ENCODE measurements around the gene EGFL8.
"Not testable (repeated sequence)": the region's sequence is repeated elsewhere in the genome, so short reads cannot be mapped to it uniquely, and the experiment has no call there.

Gene EGFL8

DNA sequence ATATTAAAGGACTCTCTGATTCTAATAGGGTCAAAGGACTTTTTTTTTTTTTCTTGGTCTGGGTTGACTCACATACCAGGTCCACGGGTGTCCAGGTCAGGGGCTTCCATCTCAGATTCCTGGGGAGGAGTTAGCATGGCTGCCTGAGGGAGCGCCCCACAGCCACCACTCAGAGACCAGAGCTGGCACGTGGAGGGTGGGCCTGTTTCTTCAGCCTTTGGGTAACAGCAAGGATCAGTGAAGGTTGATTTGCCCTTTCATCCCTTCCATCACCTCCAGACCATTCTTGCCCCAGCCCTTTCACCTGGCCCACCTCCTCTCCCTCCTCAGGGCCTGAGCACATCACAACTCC is 33.9 kb downstream of the EGFL8 start:
- no peak for DNase-seq

DNA sequence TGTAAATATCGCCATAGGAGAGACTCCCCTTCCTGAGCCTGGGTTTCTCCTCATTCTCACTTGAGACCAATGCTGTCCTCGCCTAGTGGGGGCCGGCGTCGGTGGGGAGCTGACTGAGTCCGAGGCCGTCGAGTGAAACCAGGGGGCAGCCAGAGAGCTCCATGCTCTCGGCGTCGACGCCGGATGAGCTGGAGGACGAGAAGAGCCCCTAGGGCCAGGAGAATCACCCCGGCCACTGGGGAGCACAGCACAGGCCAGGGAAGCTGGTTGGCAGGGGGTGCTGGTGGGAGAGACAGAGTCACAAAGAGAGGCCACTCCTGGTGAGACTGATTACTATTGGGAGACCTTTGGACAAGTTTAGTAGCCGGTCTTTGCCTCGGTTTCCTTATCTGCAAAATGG is 34.5 kb downstream of the EGFL8 start:
- DNase-seq: no peak

GRCh38 chr6:32200711-32201475 is 36.5 kb downstream of the EGFL8 start:
- no peak for DNase-seq

- no peak for DNase-seq
These were observed 37.8 kb downstream of the EGFL8 start for GRCh38 chr6:32202186-32202585.

GRCh38 chr6:32203426-32204267 is 39.3 kb downstream of the EGFL8 start:
- no peak for DNase-seq

DNA sequence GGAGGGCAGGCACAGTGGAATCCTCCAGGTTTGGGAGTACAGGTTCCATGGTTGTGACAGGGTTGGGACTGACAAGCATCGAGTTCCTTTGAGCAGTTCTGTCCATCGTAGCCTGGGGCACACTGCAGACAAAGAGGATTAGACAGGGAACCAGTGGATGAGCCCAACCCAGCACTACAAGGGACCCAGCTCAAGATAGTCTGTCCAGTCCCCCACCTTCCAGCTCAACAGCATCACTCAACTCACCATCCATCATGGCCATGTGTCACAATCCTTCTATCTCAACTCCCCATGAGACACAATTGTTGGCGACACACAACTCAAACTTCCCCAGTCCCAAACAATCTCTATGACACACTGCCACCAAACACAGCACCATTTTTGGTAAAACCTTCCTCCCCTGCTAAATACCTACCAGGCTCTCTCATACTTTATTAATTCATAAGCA is 39.9 kb downstream of the EGFL8 start:
- DNase-seq: no peak

DNA sequence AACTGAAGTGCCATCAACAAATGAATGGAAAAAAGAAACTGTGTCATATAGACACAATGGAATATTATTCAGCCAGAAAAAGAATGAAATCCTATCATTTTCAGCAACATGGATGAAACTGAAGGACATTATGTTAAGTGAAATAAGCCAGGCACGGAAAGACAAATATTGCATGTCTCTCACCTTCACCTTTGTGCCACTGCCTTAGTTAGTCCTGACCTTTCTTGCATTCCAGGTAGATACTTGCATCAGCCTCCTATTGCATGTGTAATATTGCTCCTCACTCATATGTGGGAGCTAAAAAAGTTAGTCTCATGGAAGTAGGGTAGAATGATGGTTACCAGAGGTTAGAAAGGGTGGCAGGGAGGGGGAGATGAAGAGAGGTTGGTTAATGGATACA is 44.6 kb downstream of the EGFL8 start:
- no peak for DNase-seq

- DNase-seq: no peak
These were observed 45.8 kb downstream of the EGFL8 start for GRCh38 chr6:32210191-32210601.

- DNase-seq: not testable (repeated sequence)
These were observed 47.0 kb downstream of the EGFL8 start for GRCh38 chr6:32211432-32211831.

- no peak for DNase-seq
These were observed 47.8 kb downstream of the EGFL8 start for GRCh38 chr6:32212076-32212760.

- no peak for DNase-seq
These were observed 49.3 kb downstream of the EGFL8 start for GRCh38 chr6:32213649-32214048.

GRCh38 chr6:32214126-32214525 is 49.7 kb downstream of the EGFL8 start:
- no peak for DNase-seq

DNA sequence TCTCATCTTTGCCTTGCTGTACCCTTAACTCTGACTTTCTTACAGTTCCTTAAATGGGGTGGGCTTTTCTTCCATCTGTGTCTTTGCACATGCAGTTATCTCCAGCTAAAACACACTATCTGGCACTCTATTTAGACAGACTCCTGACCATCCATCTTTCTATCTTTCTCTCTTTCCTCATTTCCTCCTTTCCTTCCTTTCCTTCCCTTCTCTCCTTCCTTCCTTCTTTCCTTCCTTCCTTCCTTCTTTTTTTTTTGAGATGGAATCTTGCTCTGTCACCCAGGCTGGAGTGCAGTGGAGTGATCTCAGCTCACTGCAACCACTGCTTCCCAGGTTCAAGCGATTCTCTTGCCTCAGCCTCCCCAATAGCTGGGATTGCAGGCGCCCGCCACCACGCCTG is 51.2 kb downstream of the EGFL8 start:
- no peak for DNase-seq

DNA sequence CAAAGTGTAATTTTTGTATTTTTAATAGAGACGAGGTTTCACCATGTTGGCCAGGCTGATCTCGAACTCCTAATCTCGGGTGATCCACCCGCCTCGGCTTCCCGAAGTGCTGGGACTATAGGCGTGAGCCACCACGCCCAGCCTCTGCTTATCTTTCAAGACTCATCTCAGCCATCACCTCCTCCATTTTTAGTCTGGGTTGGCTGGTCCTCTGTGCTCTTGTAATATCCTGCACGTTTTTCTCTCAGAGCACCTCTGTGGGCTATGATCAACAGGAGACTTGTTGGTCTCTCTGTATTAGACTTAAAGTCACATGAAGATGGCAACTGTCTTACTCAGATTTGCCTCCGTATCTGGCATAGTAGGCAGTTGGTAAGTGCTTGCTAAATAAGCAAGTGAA is 51.9 kb downstream of the EGFL8 start:
- DNase-seq: no peak

- DNase-seq: no peak
These were observed 52.6 kb downstream of the EGFL8 start for GRCh38 chr6:32216998-32217397.
